Neural cell (in vitro differentiated cells): ENCODE measurements around the gene ZBTB7C.

ENCODE experiments used
- CTCF ChIP-seq: fragments of 450-650 bp; IDR thresholded peaks from 2 replicates; pipeline ENCODE4 v1.5.1; 2014; ENCODE audit warnings: antibody characterized with exemption, mild to moderate bottlenecking, moderate library complexity; ENCODE audit not compliant: poor library complexity, severe bottlenecking
- EP300 ChIP-seq: fragments of 450-650 bp; conservative IDR thresholded peaks from 2 replicates; pipeline ENCODE4 v1.6.1; 2014; ENCODE audit warnings: antibody characterized with exemption, mild to moderate bottlenecking, moderate library complexity; ENCODE audit not compliant: poor library complexity, severe bottlenecking
- EZH2 ChIP-seq: fragments of 200-600, 300-800 bp; shearing (Covaris generic), sonication (generic); IDR thresholded peaks from 2 replicates; pipeline ENCODE4 v1.6.1; 2014; ENCODE audit warnings: antibody characterized with exemption, low read length, borderline replicate concordance, mild to moderate bottlenecking; ENCODE audit not compliant: insufficient read depth, poor library complexity, severe bottlenecking
- POLR2AphosphoS5 ChIP-seq: IDR thresholded peaks from 2 replicates; pipeline ENCODE4 v1.6.1; 2012
- SMC3 ChIP-seq: fragments of 450-650 bp; conservative IDR thresholded peaks from 2 replicates; pipeline ENCODE4 v1.6.1; 2014; ENCODE audit warnings: antibody characterized with exemption, mild to moderate bottlenecking, moderate library complexity; ENCODE audit not compliant: poor library complexity
- TF ChIP-seq, protein P1 (sequence below): IDR thresholded peaks from 2 replicates; pipeline ENCODE4 v1.6.1; 2012; ENCODE audit warnings: borderline replicate concordance

- no peak for TF ChIP-seq CTCF
- TF ChIP-seq EP300: no peak
- TF ChIP-seq SMC3: no peak
- TF ChIP-seq POLR2AphosphoS5: no peak
- TF ChIP-seq, protein P1, sequence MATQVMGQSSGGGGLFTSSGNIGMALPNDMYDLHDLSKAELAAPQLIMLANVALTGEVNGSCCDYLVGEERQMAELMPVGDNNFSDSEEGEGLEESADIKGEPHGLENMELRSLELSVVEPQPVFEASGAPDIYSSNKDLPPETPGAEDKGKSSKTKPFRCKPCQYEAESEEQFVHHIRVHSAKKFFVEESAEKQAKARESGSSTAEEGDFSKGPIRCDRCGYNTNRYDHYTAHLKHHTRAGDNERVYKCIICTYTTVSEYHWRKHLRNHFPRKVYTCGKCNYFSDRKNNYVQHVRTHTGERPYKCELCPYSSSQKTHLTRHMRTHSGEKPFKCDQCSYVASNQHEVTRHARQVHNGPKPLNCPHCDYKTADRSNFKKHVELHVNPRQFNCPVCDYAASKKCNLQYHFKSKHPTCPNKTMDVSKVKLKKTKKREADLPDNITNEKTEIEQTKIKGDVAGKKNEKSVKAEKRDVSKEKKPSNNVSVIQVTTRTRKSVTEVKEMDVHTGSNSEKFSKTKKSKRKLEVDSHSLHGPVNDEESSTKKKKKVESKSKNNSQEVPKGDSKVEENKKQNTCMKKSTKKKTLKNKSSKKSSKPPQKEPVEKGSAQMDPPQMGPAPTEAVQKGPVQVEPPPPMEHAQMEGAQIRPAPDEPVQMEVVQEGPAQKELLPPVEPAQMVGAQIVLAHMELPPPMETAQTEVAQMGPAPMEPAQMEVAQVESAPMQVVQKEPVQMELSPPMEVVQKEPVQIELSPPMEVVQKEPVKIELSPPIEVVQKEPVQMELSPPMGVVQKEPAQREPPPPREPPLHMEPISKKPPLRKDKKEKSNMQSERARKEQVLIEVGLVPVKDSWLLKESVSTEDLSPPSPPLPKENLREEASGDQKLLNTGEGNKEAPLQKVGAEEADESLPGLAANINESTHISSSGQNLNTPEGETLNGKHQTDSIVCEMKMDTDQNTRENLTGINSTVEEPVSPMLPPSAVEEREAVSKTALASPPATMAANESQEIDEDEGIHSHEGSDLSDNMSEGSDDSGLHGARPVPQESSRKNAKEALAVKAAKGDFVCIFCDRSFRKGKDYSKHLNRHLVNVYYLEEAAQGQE: no peak
- no peak for TF ChIP-seq EZH2
Measured at GRCh38 chr18:48324651-48325050, 84.5 kb downstream of the ZBTB7C start.
